Mesendoderm (in vitro differentiated cells): Measurements from ENCODE around the gene ZNF611. TPM values are rescaled to one million over a fixed set of nuclear protein-coding genes. Genes with fewer than 3 reads are reported as not detected.
"Not testable (repeated sequence)": the region's sequence is repeated elsewhere in the genome, so short reads cannot be mapped to it uniquely, and the experiment has no call there.

ENCODE experiments used
- DNase-seq: peaks from one replicate; pipeline ENCODE4 v3.0.0; 2013
- H2AK5ac ChIP-seq: 2 replicates; pipeline ENCODE4 v1.6.1; 2013; ENCODE audit warnings: low read length, inconsistent platforms
- H2BK120ac ChIP-seq: 2 replicates; pipeline ENCODE4 v1.6.1; 2013; ENCODE audit warnings: low read depth, mild to moderate bottlenecking, low read length, moderate library complexity, mixed read lengths
- H2BK15ac ChIP-seq: replicated peaks from 2 replicates; pipeline ENCODE4 v1.6.1; 2013; ENCODE audit warnings: low read depth, mild to moderate bottlenecking, moderate library complexity
- H2BK5ac ChIP-seq: 2 replicates; pipeline ENCODE4 v1.6.1; 2013; ENCODE audit warnings: low read length, inconsistent platforms
- H3K18ac ChIP-seq: 2 replicates; pipeline ENCODE4 v1.6.1; 2013; ENCODE audit warnings: mild to moderate bottlenecking, low read length, mixed read lengths
- H3K23ac ChIP-seq: one replicate; pipeline ENCODE4 v1.6.1; 2013; ENCODE audit warnings: low read length
- H3K27ac ChIP-seq: 2 replicates; pipeline ENCODE4 v1.5.1; 2013; ENCODE audit warnings: low read depth, mild to moderate bottlenecking, inconsistent platforms, low read length, moderate library complexity
- H3K27me3 ChIP-seq: 2 replicates; pipeline ENCODE4 v1.6.1; 2013; ENCODE audit warnings: low read length, control low read depth, mild to moderate bottlenecking, inconsistent platforms; ENCODE audit not compliant: insufficient read depth, poor library complexity
- H3K36me3 ChIP-seq: 2 replicates; pipeline ENCODE4 v1.6.1; 2013; ENCODE audit warnings: low read length, inconsistent platforms; ENCODE audit not compliant: control insufficient read depth, insufficient read depth
- H3K4ac ChIP-seq: one replicate; pipeline ENCODE4 v1.6.1; 2013; ENCODE audit warnings: low read depth, mild to moderate bottlenecking, low read length, moderate library complexity
- H3K4me1 ChIP-seq: 2 replicates; pipeline ENCODE4 v1.6.1; 2013; ENCODE audit warnings: low read depth, low read length, inconsistent platforms; ENCODE audit not compliant: control insufficient read depth
- H3K4me2 ChIP-seq: 2 replicates; pipeline ENCODE4 v1.6.1; 2013; ENCODE audit warnings: low read length
- H3K4me3 ChIP-seq: 2 replicates; pipeline ENCODE4 v1.5.1; 2013; ENCODE audit warnings: mild to moderate bottlenecking, low read length
- H3K56ac ChIP-seq: one replicate; pipeline ENCODE4 v1.6.1; 2013; ENCODE audit warnings: low read length
- H3K79me1 ChIP-seq: 2 replicates; pipeline ENCODE4 v1.6.1; 2013; ENCODE audit warnings: low read length, inconsistent platforms
- H3K79me2 ChIP-seq: 2 replicates; pipeline ENCODE4 v1.6.1; 2013; ENCODE audit warnings: mild to moderate bottlenecking, low read length; ENCODE audit not compliant: control insufficient read depth, insufficient read depth
- H3K9ac ChIP-seq: 2 replicates; pipeline ENCODE4 v1.6.1; 2013; ENCODE audit warnings: low read length, inconsistent platforms
- H4K5ac ChIP-seq: one replicate; pipeline ENCODE4 v1.6.1; 2013; ENCODE audit warnings: low read length
- H4K8ac ChIP-seq: one replicate; pipeline ENCODE4 v1.6.1; 2013; ENCODE audit warnings: low read depth, mild to moderate bottlenecking, control low read depth, low read length, moderate library complexity
- WGBS: extraction: QIAGEN DNeasy Blood & Tissue Kit; methylation state at CpG from one replicate; pipeline ENCODE4 v1.1.7; 2013; ENCODE audit warnings: low lambda C conversion rate, missing lambda C conversion rate; ENCODE audit not compliant: insufficient coverage; ENCODE audit errors: extremely low coverage; 5-methylcytosine and 5-hydroxymethylcytosine counted together
- polyA plus RNA-seq, 2 experiments: library from polyadenylated mRNA; stranded (reverse); fragments of 200-250 nt; gene quantifications; one replicate each; pipeline ENCODE4 v1.2.3, GENCODE V29; 2013

ZNF611 gene
- 12.0 TPM for polyA plus RNA-seq (2013, experiment 1 of 2)
- polyA plus RNA-seq (2013, experiment 2 of 2): 13.8 TPM

DNA sequence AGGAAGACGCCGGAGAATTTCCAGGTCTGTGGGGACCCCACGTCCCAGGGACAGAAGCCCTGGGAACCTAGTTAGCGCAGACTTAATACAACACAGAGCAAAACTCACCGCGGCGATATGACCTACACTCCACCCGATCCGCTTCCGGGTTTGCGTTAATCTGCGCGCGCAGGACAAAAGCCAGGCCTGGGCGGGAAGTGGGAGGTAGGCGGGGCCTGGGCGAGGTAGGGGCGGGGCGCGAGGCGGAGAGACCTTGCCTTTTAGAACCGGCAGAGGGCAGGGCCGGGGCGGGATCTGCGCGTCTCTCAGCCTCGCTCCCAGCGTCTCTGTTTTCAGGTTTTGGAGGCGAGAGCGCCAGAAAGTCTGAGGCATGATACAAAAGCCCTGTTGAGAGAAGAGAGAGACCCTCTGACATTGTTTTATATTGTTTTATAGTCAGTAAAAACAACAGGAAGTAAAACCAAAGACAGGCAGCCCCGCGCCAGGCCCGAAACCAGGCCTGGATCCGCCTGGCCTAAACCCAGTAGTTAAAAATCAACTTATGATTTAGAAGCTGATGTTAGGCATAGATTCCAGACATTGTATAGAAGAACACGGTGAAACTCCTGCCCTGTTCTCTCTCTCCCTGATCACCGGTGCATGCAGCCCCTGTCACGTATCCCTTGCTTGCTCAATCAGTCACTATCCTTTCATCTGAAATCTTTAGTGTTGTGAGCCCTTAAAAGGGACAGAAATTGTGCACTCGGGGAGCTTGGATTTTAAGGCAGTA lies at the start of gene ZNF611:
Gene ZNF611, minus strand, starts transcription at position 152 of the 769 bp plus-strand sequence. CDS start 19,150 bp downstream, outside the sequence.
- Histone ChIP-seq H3K27me3 (no peaks in the 10 kb centered on the region), H2AK5ac (no peak within 1 kb of the TSS)
- WGBS: no CpG with 5 or more reads among the region's 38 CpGs

GRCh38 chr19:52782864-52783263 lies 48.0 kb upstream of the ZNF611 start:
- not testable (repeated sequence) for H2BK120ac ChIP-seq, H3K9ac ChIP-seq, H4K8ac ChIP-seq, H2BK15ac ChIP-seq, H3K4me1 ChIP-seq, H3K79me1 ChIP-seq, H3K79me2 ChIP-seq, H3K4me2 ChIP-seq, H4K5ac ChIP-seq, H3K4ac ChIP-seq, H2BK5ac ChIP-seq, H3K4me3 ChIP-seq, H3K18ac ChIP-seq, H2AK5ac ChIP-seq, H3K36me3 ChIP-seq, H3K56ac ChIP-seq, H3K27ac ChIP-seq, DNase-seq, H3K23ac ChIP-seq, H3K27me3 ChIP-seq
- no CpG with 5 or more reads among the region's 2 CpGs for WGBS

More for the DNA sequence above, at the start of gene ZNF611:
- Histone ChIP-seq H3K79me1 (no peaks in the 10 kb centered on the region), H3K4me2 (peak within 1 kb of the TSS; percentile 76), H3K56ac (peak within 1 kb of the TSS; percentile 84), H3K4me3 (peak within 1 kb of the TSS; percentile 98), H3K23ac (peak within 1 kb of the TSS; percentile 15), H2BK120ac (peak within 1 kb of the TSS; percentile 31), H3K79me2 (peaks cover 3% of the 10 kb centered on the region), H3K4ac (peak within 1 kb of the TSS; percentile 64), H2BK5ac (peak within 1 kb of the TSS; percentile 64), H3K9ac (peak within 1 kb of the TSS; percentile 88), H3K18ac (peak within 1 kb of the TSS; percentile 63), H2BK15ac (no peak within 1 kb of the TSS), H4K8ac (no peak within 1 kb of the TSS), H3K27ac (peak within 1 kb of the TSS; percentile 54), H3K4me1 (peaks cover 2% of the 10 kb centered on the region), H4K5ac (no peak within 1 kb of the TSS), H3K36me3 (no peaks in the 10 kb centered on the region)
- peak; percentile 97 for DNase-seq

- H3K56ac ChIP-seq: no peak overlapping the region
- H3K27me3 ChIP-seq: no peaks in the 10 kb centered on the region
- no peak overlapping the region for H3K27ac ChIP-seq
- no peak for DNase-seq
- H3K4me2 ChIP-seq: no peak overlapping the region
- no peaks in the 10 kb centered on the region for H3K79me1 ChIP-seq
- H3K36me3 ChIP-seq: no peaks in the 10 kb centered on the region
- H3K4me1 ChIP-seq: no peaks in the 10 kb centered on the region
- WGBS: no CpG with 5 or more reads among the region's 3 CpGs
- H3K9ac ChIP-seq: no peak overlapping the region
- H3K18ac ChIP-seq: no peak overlapping the region
- no peak overlapping the region for H2BK120ac ChIP-seq
- no peaks in the 10 kb centered on the region for H3K79me2 ChIP-seq
- no peak overlapping the region for H3K4ac ChIP-seq
- no peak overlapping the region for H2BK5ac ChIP-seq
- H2BK15ac ChIP-seq: no peak overlapping the region
- H4K8ac ChIP-seq: no peak overlapping the region
- H2AK5ac ChIP-seq: no peak overlapping the region
- no peak overlapping the region for H3K23ac ChIP-seq
- no peak overlapping the region for H3K4me3 ChIP-seq
- H4K5ac ChIP-seq: no peak overlapping the region
Measured at GRCh38 chr19:52778811-52779210, 44.0 kb upstream of the ZNF611 start.

- DNase-seq: peak; percentile 57
- not testable (repeated sequence) for H2BK5ac ChIP-seq, H3K4me2 ChIP-seq, H3K79me1 ChIP-seq, H3K4me3 ChIP-seq, H3K23ac ChIP-seq, H2BK120ac ChIP-seq, H3K9ac ChIP-seq, H2BK15ac ChIP-seq, H4K5ac ChIP-seq, H2AK5ac ChIP-seq, H3K27me3 ChIP-seq, H3K18ac ChIP-seq, H3K27ac ChIP-seq, H3K4me1 ChIP-seq, H3K79me2 ChIP-seq, H3K36me3 ChIP-seq, H4K8ac ChIP-seq
- peak overlapping the region; percentile 55 for H3K4ac ChIP-seq
- no CpG with 5 or more reads among the region's 2 CpGs for WGBS
- H3K56ac ChIP-seq: peak overlapping the region; percentile 71
Measured at GRCh38 chr19:52756447-52756846, 21.6 kb upstream of the ZNF611 start.

DNA sequence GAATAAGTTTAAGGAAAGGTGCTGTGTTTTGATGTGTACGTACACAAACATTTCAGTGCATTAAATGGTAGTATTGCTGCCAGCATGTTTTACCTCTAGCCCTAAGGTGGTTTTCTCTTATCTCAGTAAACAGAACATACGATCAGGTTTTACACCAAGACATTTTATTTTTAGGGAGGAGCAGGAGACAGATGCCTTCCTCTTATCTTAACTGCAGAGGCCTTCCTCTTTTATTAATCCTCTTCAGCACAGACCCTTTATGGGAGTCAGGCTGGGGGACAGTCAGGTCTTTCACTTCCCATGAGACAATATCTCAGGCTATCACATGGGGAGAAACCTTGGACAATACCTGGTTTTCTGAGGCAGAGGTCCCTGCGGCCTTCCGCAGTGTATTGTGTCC lies 14.9 kb upstream of the ZNF611 start:
- Histone ChIP-seq H4K8ac (no peak overlapping the region), H3K36me3 (no peaks in the 10 kb centered on the region), H3K79me1 (no peaks in the 10 kb centered on the region), H3K4me3 (no peak overlapping the region), H3K27ac (peak overlapping the region; percentile 22), H3K4ac (no peak overlapping the region), H3K4me2 (no peak overlapping the region), H2AK5ac (peak overlapping the region; percentile 55), H3K9ac (no peak overlapping the region), H3K79me2 (no peaks in the 10 kb centered on the region), H2BK5ac (no peak overlapping the region), H3K23ac (no peak overlapping the region), H3K4me1 (no peaks in the 10 kb centered on the region), H4K5ac (no peak overlapping the region), H3K27me3 (no peaks in the 10 kb centered on the region), H2BK120ac (no peak overlapping the region), H2BK15ac (no peak overlapping the region), H3K18ac (no peak overlapping the region), H3K56ac (peak overlapping the region; percentile 73)
- no peak for DNase-seq
- no CpG with 5 or more reads among the region's 4 CpGs for WGBS
